ENCODE results near the gene RAB1A.
"Not testable (repeated sequence)": the region's sequence is repeated elsewhere in the genome, so short reads cannot be mapped to it uniquely, and the experiment has no call there.

RAB1A gene

GRCh38 chr2:65172994-65173790 is 43.3 kb upstream of the RAB1A start:
- Histone ChIP-seq H3K79me1 (ENCODE audit: low read length) (no peaks in the 10 kb centered on the region), H4K8ac (ENCODE audit: low read depth, low read length) (no peak overlapping the region), H2AK5ac (ENCODE audit: low read length) (no peak overlapping the region), H2BK12ac (ENCODE audit: low read length) (no peak overlapping the region), H4K91ac (ENCODE audit: low read depth, low read length) (no peak overlapping the region), H4K12ac (ENCODE audit: low read depth, low read length) (no peak overlapping the region), H3K18ac (ENCODE audit: low read length) (no peak overlapping the region), H3K4me2 (ENCODE audit: low read length) (no peak overlapping the region), H3K36me3 (ENCODE audit: control insufficient read depth in 1 of 2, insufficient read depth in 2 of 2, low read length in 2 of 2) (no peaks in the 10 kb centered on the region), H3K79me2 (ENCODE audit: control insufficient read depth, insufficient read depth, low read length, poor library complexity) (no peaks in the 10 kb centered on the region), H3K9ac (ENCODE audit: low read length) (no peak overlapping the region), H3K27me3 (ENCODE audit: insufficient read depth, low read length) (no peaks in the 10 kb centered on the region), H3K14ac (ENCODE audit: low read length) (no peak overlapping the region), H2BK5ac (ENCODE audit: low read depth, low read length, poor library complexity) (no peak overlapping the region), H3K23ac (ENCODE audit: low read length) (no peak overlapping the region), H3K27ac (ENCODE audit: low read depth, low read length) (no peak overlapping the region), H2AFZ (ENCODE audit: insufficient read depth, low read length, poor library complexity) (no peak overlapping the region), H3K9me3 (ENCODE audit: insufficient read depth, low read depth, low read length) (peaks cover 3% of the 10 kb centered on the region), H3K4ac (ENCODE audit: low read depth, low read length) (no peak overlapping the region), H2BK120ac (ENCODE audit: insufficient read depth, low read length, poor library complexity) (no peak overlapping the region), H3K4me1 (ENCODE audit: control insufficient read depth in 1 of 2, insufficient read depth in 2 of 2, low read length in 2 of 2) (no peaks in the 10 kb centered on the region), H3K4me3 (ENCODE audit: low read depth, low read length) (no peak overlapping the region)
- WGBS (ENCODE audit: extremely low coverage, insufficient coverage, insufficient read length): no CpG with 5 or more reads among the region's 12 CpGs
- no peak for DNase-seq

GRCh38 chr2:65170611-65171477 is 40.9 kb upstream of the RAB1A start:
- H4K8ac ChIP-seq (ENCODE audit: low read depth, low read length); H3K36me3 ChIP-seq (ENCODE audit: control insufficient read depth in 1 of 2, insufficient read depth in 2 of 2, low read length in 2 of 2); H3K18ac ChIP-seq (ENCODE audit: low read length); H2BK12ac ChIP-seq (ENCODE audit: low read length); H3K14ac ChIP-seq (ENCODE audit: low read length); H3K79me2 ChIP-seq (ENCODE audit: control insufficient read depth, insufficient read depth, low read length, poor library complexity); H3K4me1 ChIP-seq (ENCODE audit: control insufficient read depth in 1 of 2, insufficient read depth in 2 of 2, low read length in 2 of 2); H3K4ac ChIP-seq (ENCODE audit: low read depth, low read length); H2AFZ ChIP-seq (ENCODE audit: insufficient read depth, low read length, poor library complexity); H3K27ac ChIP-seq (ENCODE audit: low read depth, low read length); H4K12ac ChIP-seq (ENCODE audit: low read depth, low read length); H3K79me1 ChIP-seq (ENCODE audit: low read length); H3K4me2 ChIP-seq (ENCODE audit: low read length); H2BK120ac ChIP-seq (ENCODE audit: insufficient read depth, low read length, poor library complexity); H3K9me3 ChIP-seq (ENCODE audit: insufficient read depth, low read depth, low read length); H4K91ac ChIP-seq (ENCODE audit: low read depth, low read length); H3K9ac ChIP-seq (ENCODE audit: low read length); H3K27me3 ChIP-seq (ENCODE audit: insufficient read depth, low read length); H2AK5ac ChIP-seq (ENCODE audit: low read length); H3K23ac ChIP-seq (ENCODE audit: low read length); H3K4me3 ChIP-seq (ENCODE audit: low read depth, low read length); H2BK5ac ChIP-seq (ENCODE audit: low read depth, low read length, poor library complexity); DNase-seq: not testable (repeated sequence)
- WGBS (ENCODE audit: extremely low coverage, insufficient coverage, insufficient read length): no CpG with 5 or more reads among the region's 14 CpGs

DNA sequence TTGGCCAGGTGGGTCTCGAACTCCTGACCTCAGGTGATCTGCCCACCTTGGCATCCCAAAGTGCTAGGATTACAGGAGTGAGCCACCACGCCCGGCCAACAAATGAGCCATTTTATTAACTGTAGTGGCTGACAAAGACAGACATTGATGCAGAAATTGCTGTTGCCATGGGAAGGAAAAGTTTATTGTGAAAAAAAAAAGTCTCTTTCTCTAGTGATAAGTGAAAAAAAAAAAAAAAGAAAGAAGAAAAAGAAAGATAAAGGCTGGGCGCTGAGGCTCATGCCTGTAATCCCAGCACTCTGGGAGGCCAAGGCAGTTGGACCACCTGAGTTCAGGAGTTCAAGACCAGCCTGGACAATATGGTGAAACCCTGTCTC is 39.8 kb upstream of the RAB1A start:
- H3K27ac ChIP-seq (ENCODE audit: low read depth, low read length): no peak overlapping the region
- no peak overlapping the region for H3K4me3 ChIP-seq (ENCODE audit: low read depth, low read length)
- no CpG with 5 or more reads among the region's 4 CpGs for WGBS (ENCODE audit: extremely low coverage, insufficient coverage, insufficient read length)
- no peaks in the 10 kb centered on the region for H3K4me1 ChIP-seq (ENCODE audit: control insufficient read depth in 1 of 2, insufficient read depth in 2 of 2, low read length in 2 of 2)
- no peaks in the 10 kb centered on the region for H3K27me3 ChIP-seq (ENCODE audit: insufficient read depth, low read length)
- H2BK5ac ChIP-seq (ENCODE audit: low read depth, low read length, poor library complexity): no peak overlapping the region
- H3K79me1 ChIP-seq (ENCODE audit: low read length): no peaks in the 10 kb centered on the region
- no peaks in the 10 kb centered on the region for H3K9me3 ChIP-seq (ENCODE audit: insufficient read depth, low read depth, low read length)
- no peaks in the 10 kb centered on the region for H3K36me3 ChIP-seq (ENCODE audit: control insufficient read depth in 1 of 2, insufficient read depth in 2 of 2, low read length in 2 of 2)
- no peak overlapping the region for H3K23ac ChIP-seq (ENCODE audit: low read length)
- H4K8ac ChIP-seq (ENCODE audit: low read depth, low read length): no peak overlapping the region
- no peak overlapping the region for H2AK5ac ChIP-seq (ENCODE audit: low read length)
- H2BK12ac ChIP-seq (ENCODE audit: low read length): no peak overlapping the region
- H3K9ac ChIP-seq (ENCODE audit: low read length): no peak overlapping the region
- no peak for DNase-seq
- no peak overlapping the region for H3K4ac ChIP-seq (ENCODE audit: low read depth, low read length)
- H3K4me2 ChIP-seq (ENCODE audit: low read length): no peak overlapping the region
- no peak overlapping the region for H3K14ac ChIP-seq (ENCODE audit: low read length)
- no peak overlapping the region for H2BK120ac ChIP-seq (ENCODE audit: insufficient read depth, low read length, poor library complexity)
- no peak overlapping the region for H4K12ac ChIP-seq (ENCODE audit: low read depth, low read length)
- no peak overlapping the region for H2AFZ ChIP-seq (ENCODE audit: insufficient read depth, low read length, poor library complexity)
- H4K91ac ChIP-seq (ENCODE audit: low read depth, low read length): no peak overlapping the region
- no peak overlapping the region for H3K18ac ChIP-seq (ENCODE audit: low read length)
- H3K79me2 ChIP-seq (ENCODE audit: control insufficient read depth, insufficient read depth, low read length, poor library complexity): no peaks in the 10 kb centered on the region

- Histone ChIP-seq H2BK5ac (ENCODE audit: low read depth, low read length, poor library complexity) (no peak overlapping the region), H3K4me1 (ENCODE audit: control insufficient read depth in 1 of 2, insufficient read depth in 2 of 2, low read length in 2 of 2) (no peaks in the 10 kb centered on the region), H4K8ac (ENCODE audit: low read depth, low read length) (no peak overlapping the region), H3K36me3 (ENCODE audit: control insufficient read depth in 1 of 2, insufficient read depth in 2 of 2, low read length in 2 of 2) (no peaks in the 10 kb centered on the region), H3K18ac (ENCODE audit: low read length) (no peak overlapping the region), H4K91ac (ENCODE audit: low read depth, low read length) (no peak overlapping the region), H2AFZ (ENCODE audit: insufficient read depth, low read length, poor library complexity) (no peak overlapping the region), H2BK120ac (ENCODE audit: insufficient read depth, low read length, poor library complexity) (no peak overlapping the region), H2AK5ac (ENCODE audit: low read length) (no peak overlapping the region), H3K27ac (ENCODE audit: low read depth, low read length) (no peak overlapping the region), H3K4me3 (ENCODE audit: low read depth, low read length) (no peak overlapping the region), H3K14ac (ENCODE audit: low read length) (no peak overlapping the region), H4K12ac (ENCODE audit: low read depth, low read length) (no peak overlapping the region), H3K9me3 (ENCODE audit: insufficient read depth, low read depth, low read length) (no peaks in the 10 kb centered on the region), H3K79me2 (ENCODE audit: control insufficient read depth, insufficient read depth, low read length, poor library complexity) (no peaks in the 10 kb centered on the region), H3K4me2 (ENCODE audit: low read length) (no peak overlapping the region), H3K4ac (ENCODE audit: low read depth, low read length) (no peak overlapping the region), H3K27me3 (ENCODE audit: insufficient read depth, low read length) (no peaks in the 10 kb centered on the region), H2BK12ac (ENCODE audit: low read length) (no peak overlapping the region), H3K79me1 (ENCODE audit: low read length) (no peaks in the 10 kb centered on the region), H3K23ac (ENCODE audit: low read length) (no peak overlapping the region), H3K9ac (ENCODE audit: low read length) (no peak overlapping the region)
- no CpG with 5 or more reads among the region's 7 CpGs for WGBS (ENCODE audit: extremely low coverage, insufficient coverage, insufficient read length)
- DNase-seq: no peak
Measured at GRCh38 chr2:65165558-65165957, 35.7 kb upstream of the RAB1A start.
